Measurements from ENCODE around the gene ISCA2.

The ISCA2 gene

GRCh38 chr14:74527736-74528280 is 34.2 kb downstream of the ISCA2 start:
- TF ChIP-seq CTCF (IDR thresholded peaks at IDR 0.05), result no peak

- TF ChIP-seq CTCF (IDR thresholded peaks at IDR 0.05), result no peak
These were observed 34.8 kb downstream of the ISCA2 start for GRCh38 chr14:74528406-74528805.

GRCh38 chr14:74528886-74529285 is 35.3 kb downstream of the ISCA2 start:
- TF ChIP-seq CTCF (IDR thresholded peaks at IDR 0.05), result no peak

- no peak for TF ChIP-seq CTCF (IDR thresholded peaks at IDR 0.05)
These were observed 37.4 kb downstream of the ISCA2 start for GRCh38 chr14:74531006-74531405.

GRCh38 chr14:74531467-74531866 is 37.9 kb downstream of the ISCA2 start:
- TF ChIP-seq CTCF (IDR thresholded peaks at IDR 0.05), result no peak; the same call in 1 of the 2 replicates

- TF ChIP-seq CTCF (IDR thresholded peaks at IDR 0.05), result no peak
These were observed 38.7 kb downstream of the ISCA2 start for GRCh38 chr14:74532246-74532645.

GRCh38 chr14:74533576-74533975 is 40.0 kb downstream of the ISCA2 start:
- TF ChIP-seq CTCF (IDR thresholded peaks at IDR 0.05), result no peak

GRCh38 chr14:74535756-74536325 is 42.3 kb downstream of the ISCA2 start:
- no peak for TF ChIP-seq CTCF (IDR thresholded peaks at IDR 0.05)
